GM18951 (cell line): ENCODE measurements around the gene NDUFB2.
"Not testable (repeated sequence)": the region's sequence is repeated elsewhere in the genome, so short reads cannot be mapped to it uniquely, and the experiment has no call there.

ENCODE experiments used
- POLR2A ChIP-seq: IDR thresholded peaks from 4 replicates; pipeline ENCODE4 v1.6.1; 2011; ENCODE audit warnings: mild to moderate bottlenecking; ENCODE audit not compliant: insufficient read length, insufficient read depth; ENCODE audit errors: extremely low read depth
- in situ Hi-C: fragments of 300-500 bp; cut with MboI; formaldehyde crosslinking; loops from one replicate; pipeline ENCODE4 v1.12.0; 2022; ENCODE audit warnings: low sequenced_read_pairs, mixed read lengths, inconsistent platforms; ENCODE audit not compliant: unreplicated experiment

NDUFB2 gene

DNA sequence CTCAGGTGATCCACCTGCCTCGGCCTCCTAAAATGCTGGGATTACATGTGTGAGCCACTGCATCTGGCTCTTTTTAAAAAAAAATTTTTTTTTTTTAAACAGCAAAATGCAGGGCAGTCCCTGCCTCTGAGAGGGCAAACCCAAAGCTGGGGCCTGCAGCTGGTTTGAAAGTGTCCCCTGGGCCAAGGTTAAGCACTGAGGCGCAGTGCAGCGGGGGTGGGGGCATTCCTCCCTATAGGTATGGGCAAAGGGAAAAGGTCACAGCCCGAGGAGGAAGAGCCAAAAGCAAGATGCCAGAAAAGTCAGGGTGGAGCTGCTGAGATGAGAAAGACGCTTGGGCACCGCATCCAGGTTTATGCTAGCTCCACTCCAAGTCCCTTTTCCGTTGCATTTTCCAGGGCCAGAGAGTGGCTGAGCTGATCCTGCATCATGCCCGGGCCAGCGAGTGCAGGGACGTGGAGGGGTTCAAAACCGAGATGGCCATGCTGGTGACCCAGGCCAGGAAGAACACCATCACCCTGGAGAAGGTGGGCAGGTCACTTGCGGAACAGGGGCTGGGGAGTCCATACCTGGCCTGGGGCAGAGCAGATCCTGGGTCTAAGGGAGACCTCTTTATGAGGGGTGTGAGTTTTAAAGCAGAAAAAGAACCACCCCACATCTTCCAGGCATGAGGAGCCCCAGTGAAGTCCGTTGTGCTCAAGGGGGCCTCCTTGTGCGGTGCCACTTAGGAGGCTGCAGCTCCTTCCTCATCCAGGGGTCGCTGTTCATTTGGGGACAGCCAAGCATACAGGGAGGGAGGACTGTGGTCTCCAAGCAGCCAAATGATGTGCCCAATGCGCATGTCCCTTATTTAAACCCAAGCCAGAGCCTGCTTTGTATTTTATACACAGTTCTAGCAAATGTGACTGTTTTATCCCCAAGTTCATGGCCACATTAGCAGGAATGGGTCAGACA, 7.0 kb upstream of the NDUFB2 start:
- TF ChIP-seq POLR2A = no peak
- in situ Hi-C loops = no loop called here

DNA sequence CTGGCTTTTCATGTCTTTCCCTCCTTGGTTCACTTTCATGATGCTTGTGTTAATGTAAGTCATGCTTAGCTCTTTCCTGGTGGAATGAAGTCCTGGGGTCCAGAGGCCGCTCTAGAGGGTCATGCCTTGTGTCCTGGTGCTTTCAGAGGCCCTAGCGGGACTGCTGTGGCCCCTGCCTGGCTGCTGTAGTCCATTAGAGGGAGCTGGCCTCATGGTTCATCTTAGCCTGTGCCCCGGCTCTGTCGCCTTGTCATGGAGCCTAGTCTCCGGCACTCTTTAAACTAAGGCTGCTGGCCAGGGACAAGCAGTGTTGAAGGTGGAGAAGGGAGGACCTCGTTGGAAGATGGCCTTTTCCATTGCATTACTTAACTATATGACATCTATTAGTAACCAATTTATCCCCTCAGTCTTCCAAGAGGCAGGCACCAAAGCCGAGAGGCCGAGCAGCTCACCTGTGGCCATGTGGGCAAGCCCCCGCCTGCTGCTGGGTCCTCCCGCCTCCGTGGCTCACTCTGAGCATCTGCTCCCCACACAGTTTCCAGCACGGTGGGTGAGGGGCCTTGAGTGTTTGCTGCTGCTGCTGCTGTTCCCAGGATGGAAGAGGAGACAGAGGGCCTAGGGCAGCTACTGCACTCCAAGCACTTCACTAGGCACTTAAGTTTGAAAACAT, 5.0 kb upstream of the NDUFB2 start:
- in situ Hi-C loops = no loop called here

DNA sequence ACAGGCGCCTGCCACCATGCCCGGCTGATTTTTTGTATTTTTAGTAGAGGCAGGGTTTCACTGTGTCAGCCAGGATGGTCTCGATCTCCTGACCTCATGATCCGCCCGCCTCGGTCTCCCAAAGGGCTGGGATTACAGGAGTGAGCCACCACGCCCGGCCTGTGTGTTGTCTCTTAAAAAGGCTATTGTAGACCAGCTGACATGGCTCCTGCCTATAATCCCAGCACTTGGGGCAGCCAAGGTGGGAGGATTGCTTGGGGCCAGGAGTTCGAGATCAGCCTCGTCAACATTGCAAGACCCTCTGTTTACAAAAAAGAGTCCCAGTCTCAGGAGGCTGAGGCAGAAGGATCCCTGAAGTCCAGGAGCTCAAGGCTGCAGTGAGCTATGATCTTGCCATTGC, 2.7 kb upstream of the NDUFB2 start:
- in situ Hi-C loops = not testable (repeated sequence)

More for the DNA sequence above, 5.0 kb upstream of the NDUFB2 start:
- TF ChIP-seq POLR2A = no peak

DNA sequence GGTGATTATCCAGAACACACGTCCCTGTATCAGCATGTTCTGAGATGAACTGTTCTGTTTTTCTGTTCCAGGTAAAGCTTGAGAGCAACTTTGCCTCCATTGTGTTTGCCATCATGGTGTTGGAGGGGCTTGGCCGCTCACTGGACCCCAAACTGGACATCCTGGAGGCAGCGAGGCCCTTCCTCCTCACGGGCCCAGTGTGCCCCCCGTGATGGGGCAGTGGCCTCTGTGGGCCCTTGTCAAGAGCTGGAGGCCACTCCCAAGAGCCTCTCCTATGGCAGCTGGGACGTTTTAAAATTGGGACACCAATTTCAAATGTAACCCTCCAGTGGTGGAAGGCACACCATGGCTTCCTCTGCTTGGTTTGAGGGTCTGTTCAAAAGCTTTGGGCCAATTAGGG, 1.9 kb upstream of the NDUFB2 start:
- in situ Hi-C loops = no loop called here
- no peak for TF ChIP-seq POLR2A

DNA sequence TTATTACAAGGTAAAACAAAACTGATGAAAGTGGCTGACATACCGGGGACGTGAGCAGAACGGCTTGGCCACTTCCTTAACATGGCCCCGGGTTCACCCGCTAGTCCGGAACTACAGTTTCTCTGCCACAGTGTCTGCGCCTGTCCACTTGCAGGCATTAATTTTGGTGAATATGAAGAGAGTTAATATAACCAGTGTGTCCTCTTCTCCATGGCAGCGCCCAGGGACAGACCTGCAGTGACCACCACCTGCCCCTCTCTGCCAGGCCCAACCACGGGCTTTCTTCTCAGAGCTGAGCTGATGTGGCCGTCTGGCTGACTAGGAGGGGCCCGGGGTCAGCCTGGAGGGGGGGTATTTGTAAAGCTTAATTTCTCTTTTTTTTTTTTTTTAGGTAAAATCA, 1.1 kb upstream of the NDUFB2 start:
- in situ Hi-C loops = no loop called here
- no peak for TF ChIP-seq POLR2A

DNA sequence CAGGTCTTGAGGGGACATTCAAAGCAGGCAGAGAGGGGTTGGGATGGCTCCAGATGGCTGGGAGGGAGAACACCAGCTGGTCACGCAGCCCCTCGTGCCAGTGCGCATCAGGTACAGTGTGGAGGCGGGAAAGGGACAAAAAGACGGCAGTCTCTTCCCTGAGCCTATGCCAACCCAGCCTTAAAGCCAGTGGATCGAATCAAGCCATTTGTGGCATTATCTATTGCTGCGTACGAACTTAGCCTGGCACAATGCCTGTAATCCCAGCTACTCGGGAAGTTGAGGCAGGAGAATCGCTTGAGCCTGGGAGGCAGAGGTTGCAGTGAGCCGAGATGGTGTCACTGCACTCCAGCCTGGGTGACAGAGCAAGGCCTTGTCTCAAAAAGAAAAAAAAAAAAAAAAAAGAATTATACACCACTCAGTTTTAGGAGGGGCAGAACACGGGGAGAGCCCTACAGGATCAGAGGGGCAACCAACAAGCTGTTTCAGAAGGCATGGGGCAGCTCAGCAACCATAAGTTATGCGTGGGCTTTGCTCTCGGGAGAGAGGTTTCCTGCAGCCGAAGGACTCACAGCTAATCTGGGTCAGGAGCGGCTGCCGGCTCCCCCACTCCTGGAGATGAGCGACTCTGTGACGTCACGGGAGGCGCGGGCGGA, 356 bp upstream of the NDUFB2 start:
- no peak for TF ChIP-seq POLR2A
- in situ Hi-C loops = no loop called here

DNA sequence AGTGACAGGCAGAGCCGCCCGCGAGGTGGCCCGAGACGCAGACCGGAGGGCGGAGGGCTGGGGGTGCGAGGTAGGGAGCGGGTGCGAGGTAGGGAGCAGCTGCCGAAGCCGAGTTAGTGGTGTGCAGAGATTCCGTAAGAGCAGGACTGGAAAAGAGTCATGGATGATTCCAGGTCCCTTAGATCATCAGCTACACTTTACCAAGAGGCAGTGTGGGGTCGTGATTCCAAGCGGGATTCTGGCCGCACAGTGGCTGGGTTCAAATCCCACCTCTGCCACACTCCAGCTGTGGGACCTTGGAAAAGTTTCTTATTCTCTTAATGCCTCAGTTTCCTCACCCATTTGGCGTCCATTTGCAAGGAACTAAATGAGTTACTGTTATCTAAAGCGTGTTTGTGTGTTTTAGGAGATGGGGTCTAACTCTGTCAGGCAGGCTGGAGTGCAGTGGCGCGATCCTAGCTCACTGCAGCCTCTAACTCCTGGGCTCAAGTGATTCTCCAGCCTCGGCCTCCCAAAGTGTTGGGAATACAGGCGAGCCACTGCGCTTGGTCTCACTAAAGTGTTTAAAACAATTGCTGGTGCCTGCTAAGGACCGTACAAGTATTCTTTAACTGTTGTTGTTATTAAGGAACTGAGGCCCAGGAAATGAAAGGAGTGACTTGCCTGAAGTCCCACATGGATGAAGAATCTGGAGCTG, 1.1 kb downstream of the NDUFB2 start:
- no peak for TF ChIP-seq POLR2A
- in situ Hi-C loops = no loop called here

DNA sequence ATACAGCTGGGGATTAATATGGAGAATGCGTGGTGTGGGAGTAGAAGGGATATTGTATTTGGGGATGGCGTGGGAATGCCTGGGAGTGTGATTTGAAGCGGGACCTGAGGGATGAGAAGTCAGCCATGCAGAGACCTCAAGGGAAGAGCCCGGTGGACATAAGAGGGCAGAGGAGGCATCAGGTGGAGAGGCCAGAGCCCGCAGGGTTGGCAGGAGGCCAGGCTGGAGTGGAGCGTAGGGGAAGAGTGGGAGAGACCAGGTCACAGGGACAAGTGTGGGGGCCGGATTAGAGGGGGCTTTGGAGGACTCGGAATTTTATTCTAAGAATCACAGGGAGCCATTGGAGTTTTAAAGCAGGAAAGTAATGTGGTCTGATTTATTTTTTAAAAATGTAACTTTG, 2.0 kb downstream of the NDUFB2 start:
- in situ Hi-C loops = no loop called here

DNA sequence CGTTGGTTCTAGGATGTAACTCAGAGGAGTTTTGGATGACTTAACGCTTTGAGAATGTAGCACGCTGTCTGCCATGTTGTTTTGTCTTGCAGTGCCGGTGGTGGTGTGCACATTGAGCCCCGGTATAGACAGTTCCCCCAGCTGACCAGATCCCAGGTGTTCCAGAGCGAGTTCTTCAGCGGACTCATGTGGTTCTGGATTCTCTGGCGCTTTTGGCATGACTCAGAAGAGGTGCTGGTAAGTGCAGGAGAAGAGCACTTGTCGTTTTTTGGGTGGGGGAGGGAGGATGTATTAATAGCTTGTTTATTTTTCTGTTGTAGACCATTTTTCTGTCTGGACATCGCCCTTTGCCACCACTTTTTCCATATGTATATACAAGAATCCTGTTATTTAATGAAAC, 6.3 kb downstream of the NDUFB2 start:
- no peak for TF ChIP-seq POLR2A
- in situ Hi-C loops = no loop called here

More for the DNA sequence above, 2.0 kb downstream of the NDUFB2 start:
- TF ChIP-seq POLR2A = no peak

DNA sequence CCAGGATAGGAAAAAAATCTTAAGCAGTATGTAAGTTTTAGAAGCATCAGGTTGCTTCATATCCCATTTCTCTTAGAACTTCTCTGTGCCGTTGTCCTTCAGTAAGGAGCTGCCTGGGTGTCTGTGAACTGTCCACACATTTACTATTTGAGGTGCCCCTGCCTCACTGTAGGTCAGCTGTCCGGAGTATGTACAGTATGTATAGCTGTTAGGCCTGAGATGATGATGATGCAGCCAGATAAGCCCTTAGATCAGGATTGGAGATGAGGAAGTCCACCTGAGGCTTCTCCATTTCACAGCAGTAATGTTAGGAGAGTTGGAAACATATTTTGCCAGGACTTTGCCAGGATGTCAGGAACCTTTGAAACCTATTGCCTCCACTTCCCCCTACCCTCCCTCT, 7.7 kb downstream of the NDUFB2 start:
- TF ChIP-seq POLR2A = no peak
- in situ Hi-C loops = no loop called here

DNA sequence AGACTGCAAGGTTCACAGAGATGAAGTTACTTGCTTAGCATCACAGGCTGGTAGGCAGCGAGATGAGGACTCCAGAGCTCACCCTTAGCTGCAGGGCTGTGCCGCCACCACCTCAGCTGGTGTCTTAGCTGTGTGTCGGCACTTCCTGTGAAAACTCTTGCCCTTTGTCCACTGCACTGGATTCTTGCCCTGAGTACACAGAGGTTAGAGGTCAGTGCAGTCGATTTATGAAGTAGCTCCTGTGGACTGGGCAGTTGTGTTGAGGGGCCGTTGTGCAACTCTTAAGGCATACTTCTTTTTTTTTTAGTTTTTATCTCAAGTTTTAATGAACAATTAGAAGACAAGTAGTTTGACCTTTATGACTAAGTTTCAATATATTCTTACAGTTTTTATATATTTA, 10.6 kb downstream of the NDUFB2 start:
- TF ChIP-seq POLR2A = no peak
- in situ Hi-C loops = no loop called here

DNA sequence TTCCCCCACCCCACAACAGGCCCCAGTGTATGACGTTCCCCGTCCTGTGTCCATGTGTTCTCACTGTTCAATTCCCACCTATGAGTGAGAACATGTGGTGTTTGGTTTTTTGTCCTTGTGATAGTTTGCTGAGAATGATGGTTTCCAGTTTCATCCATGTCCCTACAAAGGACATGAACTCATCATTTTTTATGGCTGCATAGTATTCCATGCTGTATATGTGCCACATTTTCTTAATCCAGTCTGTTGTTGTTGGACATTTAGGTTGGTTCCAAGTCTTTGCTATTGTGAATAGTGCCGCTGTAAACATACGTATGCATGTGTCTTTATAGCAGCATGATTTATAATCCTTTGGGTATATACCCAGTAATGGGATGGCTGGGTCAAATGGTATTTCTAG, 12.3 kb downstream of the NDUFB2 start:
- in situ Hi-C loops = not testable (repeated sequence)

DNA sequence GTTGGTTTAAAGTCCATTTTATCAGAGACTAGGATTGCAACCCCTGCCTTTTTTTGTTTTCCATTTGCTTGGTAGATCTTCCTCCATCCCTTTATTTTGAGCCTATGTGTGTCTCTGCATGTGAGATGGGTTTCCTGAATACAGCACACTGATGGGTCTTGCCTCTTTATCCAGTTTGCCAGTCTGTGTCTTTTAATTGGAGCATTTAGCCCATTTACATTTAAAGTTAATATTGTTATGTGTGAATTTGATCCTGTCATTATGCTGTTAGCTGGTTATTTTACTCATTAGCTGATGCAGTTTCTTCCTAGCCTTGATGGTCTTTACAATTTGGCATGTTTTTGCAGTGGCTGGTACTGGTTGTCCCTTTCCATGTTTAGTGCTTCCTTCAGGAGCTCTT, 15.9 kb downstream of the NDUFB2 start:
- in situ Hi-C loops = not testable (repeated sequence)
